CD4-positive, alpha-beta T cell treated with Interleukin-6 at 100 ng/mL for 8 hours (primary cell): ENCODE results near the gene PERCC1.
A peak's percentile ranks its signal among the peaks of the same experiment; 100 is the strongest.
"Not testable (repeated sequence)": the region's sequence is repeated elsewhere in the genome, so short reads cannot be mapped to it uniquely, and the experiment has no call there.

Experiments
- DNase-seq: peaks from one replicate; pipeline ENCODE4 v3.0.0-alpha.2; 2020; ENCODE audit warnings: mixed read lengths, low spot score

Gene PERCC1

GRCh38 chr16:1469141-1469540 is 38.3 kb downstream of the PERCC1 start:
- not testable (repeated sequence) for DNase-seq

GRCh38 chr16:1469693-1470201 is 38.9 kb downstream of the PERCC1 start:
- no peak for DNase-seq

- no peak for DNase-seq
Measured at GRCh38 chr16:1470481-1471251, 39.8 kb downstream of the PERCC1 start.

GRCh38 chr16:1471569-1472194 is 40.8 kb downstream of the PERCC1 start:
- DNase-seq, result no peak

GRCh38 chr16:1472974-1473373 is 42.1 kb downstream of the PERCC1 start:
- DNase-seq, result no peak

- DNase-seq, result no peak
Measured at GRCh38 chr16:1474082-1474795, 43.4 kb downstream of the PERCC1 start.

GRCh38 chr16:1474796-1475551 is 44.1 kb downstream of the PERCC1 start, which contains the start of gene CLCN7:
TSS of gene CLCN7 (minus strand) at chr16:1475028. CDS start at chr16:1474974, 54 bp downstream.
- DNase-seq, result peak; percentile 85

GRCh38 chr16:1475552-1476114 is 44.8 kb downstream of the PERCC1 start:
- DNase-seq, result no peak

- no peak for DNase-seq
Measured at GRCh38 chr16:1477033-1477432, 46.2 kb downstream of the PERCC1 start.

- not testable (repeated sequence) for DNase-seq
Measured at GRCh38 chr16:1478937-1479336, 48.1 kb downstream of the PERCC1 start.

- DNase-seq, result no peak
Measured at GRCh38 chr16:1481906-1482835, 51.3 kb downstream of the PERCC1 start.
